CD4-positive, alpha-beta memory T cell (primary cell): ENCODE data around the gene TUNAR. TPM values are rescaled to one million over a fixed set of nuclear protein-coding genes. Genes with fewer than 3 reads are reported as not detected.

Experiments
- CTCF ChIA-PET: fragments of 350-600 bp; sonication (Branson Sonifier 250); formaldehyde crosslinking; loops from one replicate; lab custom pipeline; 2021; ENCODE audit warnings: inconsistent platforms; ENCODE audit not compliant: partially characterized antibody; lab: Charles Lee
- POLR2A ChIA-PET: fragments of 350-600 bp; sonication (Branson Sonifier 250); formaldehyde crosslinking; loops from one replicate; lab custom pipeline; 2021; ENCODE audit not compliant: partially characterized antibody; lab: Charles Lee
- DNase-seq, 5 donors: peaks; one replicate each; pipeline versions ENCODE4 v3.0.0 to v3.0.0-alpha.2; 2020 to 2022; ENCODE audit warnings: mixed read lengths in 1 of 5
- H3K27ac ChIP-seq: one replicate; pipeline ENCODE4 v1.7.0; 2013; ENCODE audit warnings: low read depth, low read length
- H3K27me3 ChIP-seq: 2 replicates; pipeline ENCODE4 v1.7.0; 2013; ENCODE audit warnings: mild to moderate bottlenecking, low read length, moderate library complexity; ENCODE audit not compliant: insufficient read depth
- H3K36me3 ChIP-seq: 2 replicates; pipeline ENCODE4 v1.7.0; 2013; ENCODE audit warnings: mild to moderate bottlenecking, low read length, moderate library complexity; ENCODE audit not compliant: insufficient read depth
- H3K4me1 ChIP-seq: 2 replicates; pipeline ENCODE4 v1.7.0; 2013; ENCODE audit warnings: mild to moderate bottlenecking, low read length, moderate library complexity; ENCODE audit not compliant: insufficient read depth
- H3K4me3 ChIP-seq, 2 donors: one replicate each; pipeline ENCODE4 v1.7.0; 2013; ENCODE audit warnings: low read length in 2 of 2, mild to moderate bottlenecking in 1 of 2
- H3K9me3 ChIP-seq, 2 donors: one replicate each; pipeline ENCODE4 v1.7.0; 2013; ENCODE audit warnings: low read length in 2 of 2, control low read depth in 1 of 2; ENCODE audit not compliant: control insufficient read depth in 1 of 2
- H3K27ac Mint-ChIP-seq, 7 donors: one replicate each; pipeline ENCODE4 v1.8.0; 2020 to 2021; ENCODE audit warnings: mixed read lengths in 7 of 7, mild to moderate bottlenecking in 6 of 7, inconsistent platforms in 3 of 7, moderate library complexity in 3 of 7
- H3K27me3 Mint-ChIP-seq, 2 donors: one replicate each; pipeline ENCODE4 v1.8.0; 2020 to 2021; ENCODE audit warnings: mixed read lengths in 2 of 2
- H3K36me3 Mint-ChIP-seq, 2 donors: one replicate each; pipeline ENCODE4 v1.8.0; 2020 to 2021; ENCODE audit warnings: mixed read lengths in 2 of 2, inconsistent platforms in 1 of 2, mild to moderate bottlenecking in 1 of 2
- H3K4me1 Mint-ChIP-seq, 4 donors: one replicate each; pipeline ENCODE4 v1.8.0; 2020 to 2021; ENCODE audit warnings: mixed read lengths in 4 of 4, mild to moderate bottlenecking in 1 of 4
- H3K4me3 Mint-ChIP-seq, 8 donors: one replicate each; pipeline ENCODE4 v1.8.0; 2020 to 2021; ENCODE audit warnings: mixed read lengths in 8 of 8, mild to moderate bottlenecking in 7 of 8, moderate library complexity in 6 of 8, inconsistent platforms in 3 of 8
- H3K9me3 Mint-ChIP-seq, 8 donors: one replicate each; pipeline ENCODE4 v1.8.0; 2020 to 2021; ENCODE audit warnings: mixed read lengths in 8 of 8, mild to moderate bottlenecking in 5 of 8, inconsistent platforms in 3 of 8, moderate library complexity in 1 of 8
- intact Hi-C: fragments of 100-400 bp; cut with micrococcal nuclease; formaldehyde crosslinking; loops from one replicate; pipeline ENCODE4 v1.15.1; 2023
- polyA plus RNA-seq, 2 donors: library from polyadenylated mRNA; unstranded; fragments of 300-500 nt; fragmentation: Illumina TruSeq; gene quantifications; one replicate each; pipeline ENCODE4 v1.2.3, GENCODE V29; 2021
- total RNA-seq, 2 experiments: library from RNA; stranded (reverse); gene quantifications; one replicate each; pipeline ENCODE4 v1.2.3, GENCODE V29; 2021

TUNAR gene
- total and polyA plus RNA-seq, 4 experiments from 2014 or later, result not detected

DNA sequence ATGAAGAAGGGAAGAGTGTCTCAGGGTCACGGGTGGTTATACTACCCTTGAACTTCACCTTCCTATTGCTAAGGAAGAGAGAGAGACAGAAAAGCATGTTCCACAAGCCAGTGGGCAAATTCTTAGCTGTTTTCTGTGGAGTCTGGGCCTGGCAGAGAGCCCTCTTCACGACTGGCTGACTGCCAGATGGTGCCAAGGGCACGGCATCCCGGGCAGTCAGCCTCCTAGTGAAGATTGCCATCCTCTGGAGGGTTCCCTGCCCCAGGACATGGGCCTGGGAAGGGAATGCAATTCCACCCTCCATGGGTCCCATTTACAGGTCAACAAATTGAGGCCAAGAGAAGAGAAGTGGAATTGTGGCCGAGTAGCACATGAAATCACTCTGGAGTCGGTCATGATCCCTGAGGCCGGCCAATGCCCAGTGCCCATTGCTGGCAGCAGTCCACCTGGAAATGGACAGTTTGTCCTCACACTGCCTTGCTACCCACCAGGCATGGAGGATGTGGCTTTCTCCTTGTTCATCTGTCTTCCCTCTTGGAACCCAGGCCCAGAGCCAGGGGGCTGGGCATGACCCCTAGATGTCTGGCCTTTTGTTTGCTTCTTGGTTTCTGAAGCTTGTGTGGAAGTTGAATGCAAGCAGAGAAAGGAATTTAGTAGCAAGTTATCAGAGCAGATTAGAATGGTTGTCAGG is 9.9 kb downstream of the TUNAR start:
- no peaks in the 10 kb centered on the region for H3K9me3 Mint-ChIP-seq
- intact Hi-C loops, result no loop called here

DNA sequence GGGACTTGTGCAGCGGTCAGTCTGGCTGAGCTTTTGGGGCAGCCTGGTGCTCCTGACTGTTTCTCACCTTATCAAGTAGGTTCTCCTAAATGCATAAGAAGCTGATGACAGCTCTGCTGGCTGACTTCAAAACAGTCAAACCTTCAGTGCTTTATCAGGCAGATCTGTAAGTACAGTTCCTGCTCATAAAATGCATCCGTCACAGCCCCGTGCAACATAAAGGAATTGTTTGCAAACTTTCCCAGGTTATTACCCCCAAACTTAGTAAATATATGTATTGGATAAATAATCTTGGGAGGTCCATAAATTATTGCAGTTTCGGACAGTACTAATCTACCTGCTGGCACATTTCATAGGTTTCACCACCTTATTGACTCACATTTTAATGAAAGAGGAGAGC is 10.7 kb downstream of the TUNAR start:
- no peaks in the 10 kb centered on the region for H3K4me1 ChIP-seq
- no peaks in the 10 kb centered on the region for H3K4me1 Mint-ChIP-seq
- H3K27me3 ChIP-seq, result no peaks in the 10 kb centered on the region
- no peaks in the 10 kb centered on the region for H3K9me3 Mint-ChIP-seq
- intact Hi-C loops, result no loop called here
- ChIA-PET CTCF (no interaction called here), POLR2A (no interaction called here)
- peaks cover 14 to 19% of the 10 kb centered on the region in 2 donors for H3K27me3 Mint-ChIP-seq
- no peaks in the 10 kb centered on the region for H3K9me3 ChIP-seq
- H3K36me3 ChIP-seq, result no peaks in the 10 kb centered on the region
- no peak for DNase-seq
- no peaks in the 10 kb centered on the region for H3K36me3 Mint-ChIP-seq
- no peak overlapping the region for H3K4me3 ChIP-seq
- H3K27ac ChIP-seq, result no peak overlapping the region
- no peak overlapping the region for H3K4me3 Mint-ChIP-seq
- H3K27ac Mint-ChIP-seq, result no peak overlapping the region

More for the DNA sequence above, 9.9 kb downstream of the TUNAR start:
- H3K27me3 Mint-ChIP-seq, result peaks cover 13 to 18% of the 10 kb centered on the region in 2 donors
- Histone ChIP-seq H3K4me3 (no peak overlapping the region), H3K36me3 (no peaks in the 10 kb centered on the region), H3K27me3 (no peaks in the 10 kb centered on the region), H3K4me1 (no peaks in the 10 kb centered on the region), H3K27ac (no peak overlapping the region), H3K9me3 (no peaks in the 10 kb centered on the region)
- CTCF ChIA-PET, result no interaction called here
- no peaks in the 10 kb centered on the region for H3K4me1 Mint-ChIP-seq
- POLR2A ChIA-PET, result no interaction called here
- H3K36me3 Mint-ChIP-seq, result no peaks in the 10 kb centered on the region
- H3K27ac Mint-ChIP-seq, result no peak overlapping the region
- H3K4me3 Mint-ChIP-seq, result no peak overlapping the region
- no peak for DNase-seq

DNA sequence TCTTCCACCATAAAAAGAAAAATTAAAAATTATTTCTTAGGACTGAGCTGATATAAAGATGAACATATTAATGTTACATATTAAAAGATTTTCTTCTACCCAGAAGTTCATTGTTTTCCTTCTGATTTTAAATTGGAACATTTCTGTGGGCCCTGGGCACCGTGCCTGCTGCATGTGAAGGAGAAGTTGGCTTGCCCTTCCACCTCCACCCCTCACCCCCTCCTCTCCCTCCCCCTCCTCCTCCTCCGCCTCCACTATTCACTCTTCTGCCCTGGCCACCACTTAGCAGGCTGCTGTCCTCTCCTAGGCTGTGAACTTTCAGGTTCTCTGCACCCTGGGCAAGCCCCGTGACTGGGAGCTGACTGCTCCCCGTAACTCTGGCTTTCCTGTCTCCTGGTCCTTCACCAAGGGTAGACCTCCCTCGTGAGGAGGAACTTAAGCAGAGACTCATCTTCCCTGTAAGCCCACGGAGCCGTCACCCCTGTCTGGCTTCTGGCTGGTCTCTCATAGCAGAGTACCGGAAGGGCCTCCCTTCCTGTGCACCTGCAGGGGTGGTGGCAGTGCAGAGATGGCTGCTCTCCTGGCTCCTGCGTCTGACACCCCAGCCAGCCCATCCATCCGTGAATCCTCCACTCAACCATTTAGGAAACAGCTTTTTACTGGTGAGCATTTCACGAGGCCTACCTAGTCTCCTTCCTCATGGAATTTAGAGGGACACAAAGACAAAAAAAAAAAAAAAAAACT is 12.8 kb downstream of the TUNAR start:
- POLR2A ChIA-PET, result no interaction called here
- intact Hi-C loops, result no loop called here
- Histone ChIP-seq H3K36me3 (no peaks in the 10 kb centered on the region), H3K4me3 (no peak overlapping the region), H3K9me3 (no peaks in the 10 kb centered on the region), H3K4me1 (no peaks in the 10 kb centered on the region), H3K27ac (no peak overlapping the region), H3K27me3 (no peaks in the 10 kb centered on the region)
- H3K27me3 Mint-ChIP-seq, result peaks cover 8 to 10% of the 10 kb centered on the region in 2 donors
- DNase-seq, result no peak
- CTCF ChIA-PET, result no interaction called here
- no peaks in the 10 kb centered on the region for H3K9me3 Mint-ChIP-seq
- no peaks in the 10 kb centered on the region for H3K4me1 Mint-ChIP-seq
- H3K4me3 Mint-ChIP-seq, result no peak overlapping the region
- no peak overlapping the region for H3K27ac Mint-ChIP-seq
- H3K36me3 Mint-ChIP-seq, result no peaks in the 10 kb centered on the region

DNA sequence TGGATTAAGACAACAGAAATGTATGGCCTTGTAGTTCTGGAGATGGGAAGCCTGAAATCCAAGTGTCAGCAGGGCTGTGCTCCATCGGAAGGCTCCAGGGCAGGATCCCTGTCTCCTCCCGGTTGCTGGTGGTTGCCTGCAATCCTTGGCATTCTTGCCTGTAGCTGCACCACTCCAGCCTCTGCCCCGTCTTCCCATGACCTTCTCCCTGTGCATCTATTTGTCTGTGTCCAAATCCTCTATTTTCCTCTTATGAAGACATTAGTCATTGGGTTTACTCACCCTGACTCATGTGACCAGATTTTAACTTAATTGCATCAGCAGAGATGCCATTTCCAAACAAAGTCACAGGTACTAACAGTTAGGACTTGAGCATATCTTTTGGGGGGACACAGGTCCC is 15.1 kb downstream of the TUNAR start:
- intact Hi-C loops, result no loop called here
- H3K36me3 Mint-ChIP-seq, result no peaks in the 10 kb centered on the region
- no peak overlapping the region for H3K27ac ChIP-seq
- H3K27me3 ChIP-seq, result no peaks in the 10 kb centered on the region
- DNase-seq, result no peak
- H3K36me3 ChIP-seq, result no peaks in the 10 kb centered on the region
- ChIA-PET CTCF (no interaction called here), POLR2A (no interaction called here)
- no peak overlapping the region for H3K27ac Mint-ChIP-seq
- H3K27me3 Mint-ChIP-seq, result peaks cover 16 to 17% of the 10 kb centered on the region in 2 donors
- H3K4me1 Mint-ChIP-seq, result no peaks in the 10 kb centered on the region
- H3K4me3 ChIP-seq, result no peak overlapping the region
- H3K9me3 ChIP-seq, result no peaks in the 10 kb centered on the region
- no peaks in the 10 kb centered on the region for H3K9me3 Mint-ChIP-seq
- no peak overlapping the region for H3K4me3 Mint-ChIP-seq
- no peaks in the 10 kb centered on the region for H3K4me1 ChIP-seq

DNA sequence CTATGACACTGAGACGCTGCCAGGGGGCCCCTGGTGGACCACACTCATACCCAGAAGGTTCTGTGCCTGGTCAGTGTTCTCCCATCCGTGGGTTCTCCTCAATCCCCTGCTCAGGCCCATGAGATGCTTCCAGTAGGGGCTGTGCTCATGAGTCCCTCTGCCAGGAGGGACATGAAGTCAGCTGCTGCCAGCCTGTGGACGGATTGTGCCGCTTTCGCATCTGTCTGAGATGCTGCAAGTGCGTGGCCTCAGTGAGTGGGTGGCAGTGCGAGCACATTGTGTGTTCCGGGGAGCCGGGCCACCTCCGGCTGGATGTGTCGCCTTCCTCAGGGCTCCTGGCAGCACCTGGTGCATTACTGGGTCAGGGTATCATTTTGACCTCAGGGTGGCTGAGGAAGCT is 15.5 kb downstream of the TUNAR start:
- Histone ChIP-seq H3K27ac (no peak overlapping the region), H3K36me3 (no peaks in the 10 kb centered on the region), H3K4me1 (no peaks in the 10 kb centered on the region), H3K9me3 (no peaks in the 10 kb centered on the region), H3K4me3 (no peak overlapping the region), H3K27me3 (no peaks in the 10 kb centered on the region)
- H3K27ac Mint-ChIP-seq, result no peak overlapping the region
- H3K9me3 Mint-ChIP-seq, result no peaks in the 10 kb centered on the region
- no peak for DNase-seq
- CTCF ChIA-PET, result interaction anchor here (0.5 kb wide), 1 partner anchor 174 kb away, joined by 3 read pairs; no protein-coding TSS in a partner anchor
- intact Hi-C loops, result no loop called here
- no peaks in the 10 kb centered on the region for H3K4me1 Mint-ChIP-seq
- H3K27me3 Mint-ChIP-seq, result peaks cover 17 to 18% of the 10 kb centered on the region in 2 donors
- POLR2A ChIA-PET, result no interaction called here
- no peaks in the 10 kb centered on the region for H3K36me3 Mint-ChIP-seq
- no peak overlapping the region for H3K4me3 Mint-ChIP-seq

DNA sequence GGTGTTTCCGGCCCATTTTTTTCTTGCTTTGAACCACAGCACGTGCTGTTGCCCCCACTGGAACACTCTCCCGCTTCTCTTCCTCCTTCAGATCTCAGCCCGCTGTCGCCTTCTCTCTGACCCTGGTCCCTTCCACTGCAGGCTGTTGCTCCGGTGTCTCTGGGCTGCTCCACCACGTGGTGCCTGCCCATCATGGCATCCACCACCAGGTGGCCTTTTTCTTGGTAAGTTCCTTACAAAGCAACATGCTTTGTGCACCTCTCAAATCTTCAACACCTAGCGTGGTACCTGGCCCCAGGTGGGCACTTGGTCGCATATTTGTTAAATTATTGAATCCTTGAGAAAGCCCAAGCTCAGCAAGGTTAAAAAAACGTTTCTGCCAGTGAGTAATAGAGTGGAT is 19.1 kb downstream of the TUNAR start:
- DNase-seq, result peak in 1 of 5 donors; percentile 11
- Mint-ChIP-seq H3K36me3 (no peaks in the 10 kb centered on the region), H3K27me3 (peaks cover 21 to 27% of the 10 kb centered on the region in 2 donors), H3K27ac (peak overlapping the region in 1 of 7 donors; percentile 80), H3K4me1 (no peaks in the 10 kb centered on the region), H3K4me3 (no peak overlapping the region), H3K9me3 (peaks cover 0 to 3% (median 0%) of the 10 kb centered on the region in 8 donors)
- H3K4me3 ChIP-seq, result no peak overlapping the region
- no peaks in the 10 kb centered on the region for H3K9me3 ChIP-seq
- no peaks in the 10 kb centered on the region for H3K27me3 ChIP-seq
- no peaks in the 10 kb centered on the region for H3K4me1 ChIP-seq
- H3K27ac ChIP-seq, result no peak overlapping the region
- no peaks in the 10 kb centered on the region for H3K36me3 ChIP-seq
- intact Hi-C loops, result loop anchor here (1.0 kb wide), 1 partner anchor 99 kb away; no protein-coding TSS in a partner anchor
- CTCF ChIA-PET, result no interaction called here
- POLR2A ChIA-PET, result no interaction called here

DNA sequence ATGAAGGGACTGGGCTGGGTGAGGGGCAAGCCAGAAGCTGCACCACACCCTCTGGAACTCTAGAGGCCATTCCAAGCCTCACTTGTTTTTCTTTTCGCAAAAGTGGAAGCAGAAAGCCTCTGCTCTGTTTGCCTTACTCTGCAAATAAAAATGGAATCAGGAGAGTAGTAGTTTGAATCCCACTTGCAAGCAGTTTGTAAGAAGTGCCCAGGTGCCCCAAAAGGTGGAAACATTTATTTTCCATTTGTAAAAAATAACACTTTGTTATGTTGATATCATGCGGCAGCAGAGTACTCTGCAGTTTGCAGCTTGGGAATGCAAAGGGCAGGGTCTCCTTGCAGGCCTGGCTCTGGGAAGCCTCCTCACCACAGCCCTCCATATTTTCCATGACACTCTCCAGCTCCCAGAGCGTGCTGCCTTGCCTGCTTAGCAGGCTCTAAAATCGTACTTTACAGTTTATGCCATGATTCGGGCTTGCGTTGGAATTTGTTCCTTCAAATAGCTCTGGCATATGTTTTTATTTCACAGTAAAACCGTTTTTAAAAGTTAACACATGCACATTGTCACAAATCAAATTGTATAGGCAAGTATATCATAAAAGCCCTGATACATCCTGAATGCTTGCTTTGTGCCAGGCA is 20.0 kb downstream of the TUNAR start:
- Mint-ChIP-seq H3K9me3 (peaks cover 0 to 3% (median 0%) of the 10 kb centered on the region in 8 donors), H3K4me1 (no peaks in the 10 kb centered on the region), H3K4me3 (no peak overlapping the region), H3K27me3 (peaks cover 22 to 30% of the 10 kb centered on the region in 2 donors), H3K36me3 (no peaks in the 10 kb centered on the region), H3K27ac (no peak overlapping the region)
- H3K27me3 ChIP-seq, result no peaks in the 10 kb centered on the region
- H3K9me3 ChIP-seq, result no peaks in the 10 kb centered on the region
- H3K36me3 ChIP-seq, result no peaks in the 10 kb centered on the region
- POLR2A ChIA-PET, result no interaction called here
- H3K27ac ChIP-seq, result no peak overlapping the region
- intact Hi-C loops, result no loop called here
- H3K4me3 ChIP-seq, result no peak overlapping the region
- CTCF ChIA-PET, result no interaction called here
- DNase-seq, result no peak
- H3K4me1 ChIP-seq, result no peaks in the 10 kb centered on the region
